ENCODE results near the gene B3GALNT2. TPM values are rescaled to one million over a fixed set of nuclear protein-coding genes. Genes with fewer than 3 reads are reported as not detected.

B3GALNT2 gene
- total and polyA plus RNA-seq, 2 of the 8 experiments (the other 6 are each of a cell fraction or from before 2014, with no cell fraction given), result 15.4 to 39.4 TPM

GRCh38 chr1:235425357-235425756 is 78.9 kb downstream of the B3GALNT2 start (continued):
- no peak for TF ChIP-seq ATF2 (IDR thresholded peaks at IDR 0.05; ENCODE audit: low read length)

Data from H1 (cell line).